Erythroblast (primary cell): Measurements from ENCODE around the gene KLHDC10.
"Not testable (repeated sequence)": the region's sequence is repeated elsewhere in the genome, so short reads cannot be mapped to it uniquely, and the experiment has no call there.

Source experiments
- DNase-seq, 2 experiments: peaks; one replicate each; lab custom pipeline; 2025; lab: John Stamatoyannopoulos, UW
- GATA1 ChIP-seq: IDR thresholded peaks from 2 replicates; pipeline ENCODE4 v1.6.1; 2011; ENCODE audit warnings: low read depth, mild to moderate bottlenecking, control low read depth, low read length, moderate library complexity
- POLR2A ChIP-seq: IDR thresholded peaks from 2 replicates; pipeline ENCODE4 v1.6.1; 2011; ENCODE audit warnings: mild to moderate bottlenecking, low read length

KLHDC10 gene

GRCh38 chr7:130069978-130070860 lies at the start of gene KLHDC10:
KLHDC10 (plus strand) TSS chr7:130070534; CDS start chr7:130070644, 110 bp downstream.
- TF ChIP-seq POLR2A (peak; percentile 75), GATA1 (no peak)
- peak; percentile 98 to 99 for DNase-seq

DNA sequence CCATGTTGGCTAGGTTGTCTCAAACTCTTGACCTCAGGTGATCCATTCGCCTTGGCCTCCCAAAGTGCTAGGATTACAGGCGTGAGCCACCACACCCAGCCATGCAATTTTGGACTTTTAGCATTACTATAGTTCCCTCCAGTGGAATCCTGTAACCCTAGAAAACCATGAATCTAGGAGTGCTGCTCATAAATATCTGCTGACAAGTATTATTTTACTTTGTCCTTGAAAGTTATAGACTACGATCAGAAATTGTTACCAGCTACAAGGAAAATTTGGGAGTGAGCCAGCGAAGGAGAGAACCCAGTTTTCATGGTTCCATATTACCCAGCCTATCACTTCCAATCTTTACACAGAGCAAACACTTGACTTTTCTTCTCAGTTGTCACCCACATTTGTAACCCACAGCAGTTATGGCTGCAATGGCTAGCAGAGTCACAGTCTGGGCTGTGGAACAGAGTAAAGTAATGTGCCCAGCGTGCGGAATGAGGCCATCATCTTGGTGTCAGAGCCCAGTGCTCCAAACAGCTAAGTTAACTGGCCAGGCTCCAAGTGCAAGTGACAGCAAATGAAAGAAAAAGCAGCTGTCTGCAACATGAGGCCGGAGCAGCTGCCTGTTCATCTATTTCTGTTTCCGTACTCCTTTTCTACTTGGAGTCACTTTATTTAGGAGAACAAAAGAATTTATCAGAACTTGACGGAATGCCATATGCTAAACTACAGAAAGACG lies 49.1 kb upstream of the KLHDC10 start:
- DNase-seq = no peak
- TF ChIP-seq GATA1 = no peak
- no peak for TF ChIP-seq POLR2A

GRCh38 chr7:130022115-130022514 lies 48.2 kb upstream of the KLHDC10 start:
- DNase-seq = no peak
- TF ChIP-seq GATA1 (no peak), POLR2A (no peak)

- DNase-seq = no peak
- TF ChIP-seq GATA1 = no peak
- no peak for TF ChIP-seq POLR2A
Measured at GRCh38 chr7:130022623-130023175, 47.6 kb upstream of the KLHDC10 start.

DNA sequence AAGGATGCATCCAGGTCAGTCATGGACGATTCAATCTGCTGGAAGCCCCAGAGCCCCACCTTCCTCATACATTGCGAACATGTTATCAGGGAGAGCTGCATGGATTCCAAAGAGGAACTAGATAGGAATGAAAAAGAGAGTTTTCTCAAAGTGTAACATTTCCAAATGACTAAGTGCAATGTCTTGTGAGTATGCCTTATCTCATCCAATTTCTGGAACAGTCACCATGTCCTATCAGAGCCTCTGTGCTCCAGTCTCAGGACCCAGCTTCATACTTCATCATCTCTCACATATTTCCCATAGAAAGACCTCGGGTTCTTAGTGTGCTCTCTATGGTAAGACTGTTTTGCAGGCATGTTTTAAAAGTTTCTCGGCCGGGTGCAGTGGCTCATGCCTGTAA lies 45.9 kb upstream of the KLHDC10 start:
- TF ChIP-seq GATA1 (no peak), POLR2A (no peak)
- DNase-seq = peak in 1 of 2 experiments; percentile 30

DNA sequence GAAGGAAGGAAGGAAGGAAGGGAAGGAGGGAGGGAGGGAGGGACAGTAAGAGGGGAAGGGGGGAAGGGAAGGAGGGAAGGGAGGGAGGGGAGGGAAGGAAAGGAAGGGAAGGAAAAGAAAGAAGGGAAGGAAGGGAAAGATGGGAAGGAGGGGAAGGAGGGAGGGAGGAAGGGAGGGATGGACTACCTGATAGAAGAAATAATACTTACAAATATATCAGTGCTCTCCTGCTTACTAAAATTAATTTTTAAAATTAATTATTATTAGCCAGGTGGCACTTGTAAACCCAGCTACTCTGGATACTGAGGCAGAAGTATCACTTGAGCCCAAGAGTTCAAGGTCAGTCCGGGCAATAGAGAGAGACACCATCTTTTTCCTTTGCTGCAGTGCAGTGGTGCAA lies 37.6 kb upstream of the KLHDC10 start:
- TF ChIP-seq POLR2A = no peak
- no peak for TF ChIP-seq GATA1
- DNase-seq = no peak

DNA sequence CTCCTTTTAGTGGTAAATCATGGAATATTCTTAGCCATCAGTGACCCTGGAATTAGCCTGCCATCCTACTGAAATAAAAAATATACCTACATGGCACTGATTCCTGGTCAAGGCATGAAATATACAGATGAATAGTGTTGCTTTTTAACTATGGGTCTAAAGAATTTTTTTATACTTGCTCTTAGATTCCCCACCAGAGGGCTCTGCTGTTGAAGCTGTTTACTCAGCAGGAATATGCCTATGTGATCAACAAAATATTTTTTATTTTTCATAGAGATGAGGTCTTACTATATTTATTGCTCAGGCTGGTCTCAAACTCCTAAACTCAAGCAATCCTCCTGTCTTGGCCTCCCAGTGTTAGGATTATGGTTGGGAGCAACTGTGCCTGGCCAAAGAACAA lies 32.6 kb upstream of the KLHDC10 start:
- no peak for TF ChIP-seq POLR2A
- TF ChIP-seq GATA1 = no peak
- DNase-seq = peak in 1 of 2 experiments; percentile 12

DNA sequence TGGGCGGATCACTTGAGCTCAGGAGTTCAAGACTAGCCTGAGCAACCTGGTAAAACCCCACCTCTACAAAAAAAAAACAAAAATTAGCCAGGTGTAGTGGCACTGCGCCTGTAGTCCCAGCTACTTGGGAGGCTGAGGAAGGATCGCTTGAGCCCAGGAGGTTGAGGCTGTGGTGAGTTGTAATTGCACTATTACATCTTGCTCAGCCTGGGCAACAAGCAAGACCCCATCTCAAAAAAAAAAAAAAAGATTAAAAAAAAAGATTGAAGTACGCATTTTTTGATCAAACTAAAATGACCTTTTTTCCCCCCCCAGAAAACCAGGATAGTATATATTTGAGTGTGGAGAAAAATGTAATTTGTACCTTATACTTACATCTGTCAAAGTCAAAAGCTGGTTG lies 29.8 kb upstream of the KLHDC10 start:
- TF ChIP-seq GATA1 (no peak), POLR2A (no peak)
- no peak for DNase-seq

DNA sequence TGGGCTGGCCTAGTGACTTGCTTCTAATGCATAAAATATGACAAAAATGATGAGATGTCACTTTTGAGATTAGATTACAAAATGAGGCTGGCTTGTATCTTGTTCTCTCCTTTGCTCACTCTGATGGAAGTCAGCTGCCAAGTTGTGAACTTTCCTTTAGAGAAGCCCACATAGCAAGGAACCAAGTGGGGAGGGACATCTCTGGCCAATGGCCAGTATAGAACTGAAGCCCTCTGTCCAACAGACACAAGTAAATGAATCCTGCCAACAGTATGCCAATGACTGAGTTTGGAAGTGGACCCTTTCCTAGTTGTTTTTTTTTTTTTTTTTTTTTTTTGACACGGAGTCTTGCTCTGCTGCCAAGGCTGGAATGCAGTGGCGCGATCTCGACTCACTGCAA lies 22.5 kb upstream of the KLHDC10 start:
- no peak for TF ChIP-seq POLR2A
- no peak for TF ChIP-seq GATA1
- DNase-seq = peak in 1 of 2 experiments; percentile 30

DNA sequence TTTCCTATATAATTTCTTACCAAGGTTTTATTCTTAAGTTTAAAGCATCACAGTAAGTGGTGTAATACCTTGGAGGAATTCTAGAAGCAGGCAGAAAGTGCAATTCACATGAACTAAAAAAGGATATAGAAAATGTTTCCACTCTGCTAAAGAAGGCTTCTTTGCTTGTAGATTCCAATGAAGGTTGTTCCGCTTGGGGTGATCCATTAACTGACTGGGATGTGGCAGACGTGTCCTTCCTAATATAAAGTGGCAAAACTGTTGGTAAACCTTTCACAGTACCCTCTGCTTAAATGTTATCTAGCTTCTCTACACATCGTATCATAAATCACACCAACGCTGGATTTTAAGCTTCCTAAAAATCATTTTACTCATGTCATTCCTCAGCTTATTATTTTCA lies 21.4 kb upstream of the KLHDC10 start:
- TF ChIP-seq POLR2A = no peak
- TF ChIP-seq GATA1 = no peak
- DNase-seq = no peak

GRCh38 chr7:130052250-130052649 lies 18.1 kb upstream of the KLHDC10 start:
- DNase-seq = not testable (repeated sequence)

GRCh38 chr7:130055198-130055597 lies 15.1 kb upstream of the KLHDC10 start:
- not testable (repeated sequence) for DNase-seq

DNA sequence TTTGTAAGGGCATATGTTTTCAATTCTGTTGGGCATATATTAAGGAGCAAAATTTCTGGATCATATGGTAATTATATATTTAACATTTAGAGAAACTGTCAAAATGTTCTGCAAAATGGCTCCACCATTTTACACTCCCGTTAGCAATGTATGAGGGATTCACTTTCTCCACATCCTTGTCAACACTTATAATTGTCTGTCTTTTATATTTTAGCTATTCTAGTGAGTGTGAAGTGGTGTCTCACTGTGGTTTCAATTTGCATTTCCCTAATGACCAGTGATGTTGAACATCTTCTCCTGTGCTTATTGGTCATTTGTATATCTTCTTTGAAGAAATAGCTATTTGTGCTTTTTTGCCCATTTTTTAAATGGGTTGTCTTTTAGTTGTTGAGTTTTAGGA lies 8.1 kb upstream of the KLHDC10 start:
- no peak for DNase-seq
- TF ChIP-seq GATA1 = no peak
- no peak for TF ChIP-seq POLR2A

- DNase-seq = peak; percentile 72 to 82
- no peak for TF ChIP-seq POLR2A
- no peak for TF ChIP-seq GATA1
Measured at GRCh38 chr7:130063036-130063435, 7.3 kb upstream of the KLHDC10 start.

- DNase-seq = not testable (repeated sequence)
Measured at GRCh38 chr7:130064580-130064926, 5.8 kb upstream of the KLHDC10 start.
